C4-2B (cell line): ENCODE results near the gene CSKMT.

Experiments
- ZFX ChIP-seq: fragments of 450-650 bp; IDR thresholded peaks from 2 replicates; pipeline ENCODE4 v1.6.1; 2017
- TF ChIP-seq, protein P1 (sequence below): fragments of 450-650 bp; conservative IDR thresholded peaks from 2 replicates; pipeline ENCODE4 v1.5.1; 2017; ENCODE audit warnings: mild to moderate bottlenecking

- TF ChIP-seq, protein P1, sequence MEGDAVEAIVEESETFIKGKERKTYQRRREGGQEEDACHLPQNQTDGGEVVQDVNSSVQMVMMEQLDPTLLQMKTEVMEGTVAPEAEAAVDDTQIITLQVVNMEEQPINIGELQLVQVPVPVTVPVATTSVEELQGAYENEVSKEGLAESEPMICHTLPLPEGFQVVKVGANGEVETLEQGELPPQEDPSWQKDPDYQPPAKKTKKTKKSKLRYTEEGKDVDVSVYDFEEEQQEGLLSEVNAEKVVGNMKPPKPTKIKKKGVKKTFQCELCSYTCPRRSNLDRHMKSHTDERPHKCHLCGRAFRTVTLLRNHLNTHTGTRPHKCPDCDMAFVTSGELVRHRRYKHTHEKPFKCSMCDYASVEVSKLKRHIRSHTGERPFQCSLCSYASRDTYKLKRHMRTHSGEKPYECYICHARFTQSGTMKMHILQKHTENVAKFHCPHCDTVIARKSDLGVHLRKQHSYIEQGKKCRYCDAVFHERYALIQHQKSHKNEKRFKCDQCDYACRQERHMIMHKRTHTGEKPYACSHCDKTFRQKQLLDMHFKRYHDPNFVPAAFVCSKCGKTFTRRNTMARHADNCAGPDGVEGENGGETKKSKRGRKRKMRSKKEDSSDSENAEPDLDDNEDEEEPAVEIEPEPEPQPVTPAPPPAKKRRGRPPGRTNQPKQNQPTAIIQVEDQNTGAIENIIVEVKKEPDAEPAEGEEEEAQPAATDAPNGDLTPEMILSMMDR = no peak
- TF ChIP-seq ZFX = no peak
These were observed 13.9 kb downstream of the CSKMT start, which contains the start of gene UBXN1 for GRCh38 chr11:62678770-62679696.
